LNCAP (cell line): Measurements from ENCODE around the gene EPB41L4A.

Source experiments
- CTCF ChIP-seq: fragments of 450-650 bp; IDR thresholded peaks from 2 replicates; pipeline ENCODE4 v1.5.1; 2017; ENCODE audit warnings: mild to moderate bottlenecking

The EPB41L4A gene

GRCh38 chr5:112356178-112356956 is 62.7 kb downstream of the EPB41L4A start:
- TF ChIP-seq CTCF = no peak

DNA sequence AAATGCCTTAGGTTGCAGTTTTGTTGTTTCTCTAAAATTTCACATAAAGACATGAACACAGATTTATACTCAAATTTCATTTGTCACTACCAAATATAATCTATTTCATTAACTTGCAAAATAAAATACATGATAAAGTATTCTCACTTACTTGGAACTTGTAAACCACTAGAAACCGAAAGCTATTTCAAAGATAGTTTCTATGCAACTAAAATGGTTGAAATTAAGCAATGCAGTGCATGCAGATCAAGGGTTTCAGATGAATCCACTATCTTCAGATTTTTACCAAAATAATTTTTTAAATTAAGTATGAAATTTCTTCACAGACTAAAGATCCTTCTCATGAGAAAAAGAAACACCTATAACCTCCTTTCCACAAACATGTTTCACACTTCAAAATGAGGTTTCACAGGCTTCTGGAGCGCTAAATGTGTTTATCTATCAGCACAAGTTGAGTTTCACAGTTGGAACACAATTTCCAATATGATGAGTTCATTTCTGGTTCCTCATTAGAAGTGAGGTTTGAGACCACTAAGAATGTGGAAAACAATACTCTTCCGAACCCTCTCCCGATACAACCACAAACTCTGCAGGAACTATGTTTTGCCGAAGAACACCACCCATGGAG is 63.9 kb downstream of the EPB41L4A start:
- no peak for TF ChIP-seq CTCF

GRCh38 chr5:112353678-112354077 is 65.4 kb downstream of the EPB41L4A start:
- no peak for TF ChIP-seq CTCF

DNA sequence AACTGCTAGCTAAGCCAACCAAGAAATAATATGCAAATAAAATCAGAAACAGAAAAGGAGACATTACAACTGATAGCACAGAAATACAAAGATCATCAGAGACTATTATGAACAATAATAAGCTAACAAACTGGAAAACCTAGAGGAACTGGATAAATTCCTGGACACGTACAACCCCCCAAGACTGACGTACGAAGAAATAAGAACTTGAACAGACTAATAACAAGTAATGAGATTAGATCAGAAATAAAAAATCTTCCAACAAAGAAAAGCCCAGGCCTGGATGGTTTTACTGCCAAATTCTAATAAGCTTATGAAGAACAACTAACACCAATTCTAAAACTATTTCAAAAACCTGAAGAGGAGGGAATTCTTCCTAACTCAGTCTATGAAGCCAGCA is 67.9 kb downstream of the EPB41L4A start:
- TF ChIP-seq CTCF = no peak

DNA sequence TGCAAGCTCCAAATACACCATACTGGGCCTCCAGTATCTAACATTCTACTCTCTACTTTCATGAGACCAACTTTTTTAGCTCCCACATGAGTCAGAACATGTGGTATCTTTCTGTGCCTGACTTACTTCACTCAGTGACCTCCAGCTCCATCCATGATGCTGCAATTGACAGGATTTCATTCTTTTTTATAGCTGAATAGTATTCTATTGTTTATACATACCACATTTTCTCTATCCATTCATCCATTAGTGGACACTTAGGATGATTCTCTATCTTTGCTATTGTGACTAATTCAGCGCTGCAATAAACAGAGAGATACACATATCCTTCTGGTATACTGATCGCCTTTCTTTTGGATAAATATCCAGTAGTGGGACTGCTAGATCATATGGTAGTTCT is 68.5 kb downstream of the EPB41L4A start:
- no peak for TF ChIP-seq CTCF

- TF ChIP-seq CTCF = no peak
Measured at GRCh38 chr5:112349371-112349770, 69.7 kb downstream of the EPB41L4A start.

DNA sequence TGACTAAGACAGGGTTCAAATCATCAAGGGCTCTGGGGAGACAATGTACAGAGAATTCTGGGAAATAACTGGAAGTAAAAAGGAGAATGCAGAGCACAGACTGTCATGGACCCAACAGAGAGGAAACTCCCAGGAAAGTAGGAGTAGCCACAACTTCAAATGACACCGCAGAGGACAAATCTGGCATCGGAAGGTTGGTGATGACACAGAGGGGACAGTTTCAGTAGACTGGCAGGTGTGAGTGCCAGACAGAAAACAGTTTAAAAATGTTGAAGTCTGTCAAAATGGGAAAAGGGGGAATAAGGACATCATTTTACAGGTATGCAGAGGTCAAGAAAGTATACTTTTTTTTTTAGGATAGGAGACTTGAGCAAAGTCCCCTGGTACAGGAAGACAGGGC is 70.2 kb downstream of the EPB41L4A start:
- TF ChIP-seq CTCF = no peak
